Neural crest cell (in vitro differentiated cells): ENCODE results near the gene PRSS27. TPM values are rescaled to one million over a fixed set of nuclear protein-coding genes. Genes with fewer than 3 reads are reported as not detected.

Experiments used
- DNase-seq: peaks from one replicate; pipeline ENCODE4 v3.0.0; 2021; ENCODE audit warnings: low read depth, mixed read lengths, low spot score
- H3K27ac Mint-ChIP-seq: one replicate; pipeline ENCODE4 v1.8.0; 2021; ENCODE audit warnings: mild to moderate bottlenecking, mixed read lengths; ENCODE audit not compliant: unreplicated experiment
- H3K27me3 Mint-ChIP-seq: 2 replicates; pipeline ENCODE4 v1.8.0; 2021; ENCODE audit warnings: low read depth, mild to moderate bottlenecking, mixed read lengths
- H3K36me3 Mint-ChIP-seq: 2 replicates; pipeline ENCODE4 v1.8.0; 2021; ENCODE audit warnings: low read depth, mild to moderate bottlenecking, mixed read lengths
- H3K4me1 Mint-ChIP-seq: 2 replicates; pipeline ENCODE4 v1.8.0; 2021; ENCODE audit warnings: mixed read lengths
- H3K4me3 Mint-ChIP-seq: one replicate; pipeline ENCODE4 v1.8.0; 2021; ENCODE audit warnings: mild to moderate bottlenecking, mixed read lengths
- H3K9me3 Mint-ChIP-seq: 2 replicates; pipeline ENCODE4 v1.8.0; 2021; ENCODE audit warnings: mixed read lengths
- CTCF ChIP-seq: fragments of 200-600 bp; sonication (generic); conservative IDR thresholded peaks from 2 replicates; pipeline ENCODE4 v1.5.0; 2021; ENCODE audit warnings: antibody characterized with exemption, mild to moderate bottlenecking
- total RNA-seq: library from RNA; stranded (reverse); gene quantifications from 2 replicates; pipeline ENCODE4 v1.2.1, GENCODE V29; 2021

The PRSS27 gene
- total RNA-seq, 1 donor from 2014 or later: 7.8 TPM

GRCh38 chr16:2702438-2702825 lies 17.6 kb downstream of the PRSS27 start:
- TF ChIP-seq CTCF: no peak
- Mint-ChIP-seq H3K27me3 (no peaks in the 10 kb centered on the region), H3K36me3 (no peaks in the 10 kb centered on the region), H3K9me3 (no peaks in the 10 kb centered on the region), H3K27ac (no peak overlapping the region), H3K4me1 (no peaks in the 10 kb centered on the region), H3K4me3 (no peak overlapping the region)
- DNase-seq: no peak

GRCh38 chr16:2701713-2702437 lies 18.1 kb downstream of the PRSS27 start:
- H3K27ac Mint-ChIP-seq: no peak overlapping the region
- TF ChIP-seq CTCF: no peak
- H3K4me3 Mint-ChIP-seq: no peak overlapping the region
- H3K36me3 Mint-ChIP-seq: no peaks in the 10 kb centered on the region
- DNase-seq: no peak
- H3K27me3 Mint-ChIP-seq: no peaks in the 10 kb centered on the region
- H3K9me3 Mint-ChIP-seq: no peaks in the 10 kb centered on the region
- H3K4me1 Mint-ChIP-seq: no peaks in the 10 kb centered on the region

GRCh38 chr16:2701272-2701671 lies 18.8 kb downstream of the PRSS27 start:
- no peak overlapping the region for H3K4me3 Mint-ChIP-seq

GRCh38 chr16:2700786-2701185 lies 19.2 kb downstream of the PRSS27 start:
- Mint-ChIP-seq H3K36me3 (no peaks in the 10 kb centered on the region), H3K27ac (no peak overlapping the region), H3K4me3 (no peak overlapping the region), H3K9me3 (no peaks in the 10 kb centered on the region), H3K27me3 (no peaks in the 10 kb centered on the region), H3K4me1 (no peaks in the 10 kb centered on the region)
- DNase-seq: no peak
- TF ChIP-seq CTCF: no peak

More at GRCh38 chr16:2701272-2701671, 18.8 kb downstream of the PRSS27 start:
- TF ChIP-seq CTCF: no peak
- no peak for DNase-seq
- Mint-ChIP-seq H3K27me3 (no peaks in the 10 kb centered on the region), H3K9me3 (no peaks in the 10 kb centered on the region), H3K27ac (no peak overlapping the region), H3K36me3 (no peaks in the 10 kb centered on the region), H3K4me1 (no peaks in the 10 kb centered on the region)

- Mint-ChIP-seq H3K27me3 (no peaks in the 10 kb centered on the region), H3K36me3 (no peaks in the 10 kb centered on the region), H3K4me3 (no peak overlapping the region), H3K9me3 (no peaks in the 10 kb centered on the region), H3K27ac (no peak overlapping the region), H3K4me1 (no peaks in the 10 kb centered on the region)
- no peak for DNase-seq
- TF ChIP-seq CTCF: no peak
Measured at GRCh38 chr16:2699791-2700600, 20.0 kb downstream of the PRSS27 start.
